22Rv1 (cell line): Measurements from ENCODE around the gene LRIF1.

Experiments used
- ZFX ChIP-seq: fragments of 450-650 bp; IDR thresholded peaks from 2 replicates; pipeline ENCODE4 v1.6.1; 2017; ENCODE audit warnings: antibody characterized with exemption, borderline replicate concordance
- TF ChIP-seq, protein P1 (sequence below): fragments of 450-650 bp; IDR thresholded peaks from 2 replicates; pipeline ENCODE4 v1.5.1; 2017; ENCODE audit warnings: mild to moderate bottlenecking

DNA sequence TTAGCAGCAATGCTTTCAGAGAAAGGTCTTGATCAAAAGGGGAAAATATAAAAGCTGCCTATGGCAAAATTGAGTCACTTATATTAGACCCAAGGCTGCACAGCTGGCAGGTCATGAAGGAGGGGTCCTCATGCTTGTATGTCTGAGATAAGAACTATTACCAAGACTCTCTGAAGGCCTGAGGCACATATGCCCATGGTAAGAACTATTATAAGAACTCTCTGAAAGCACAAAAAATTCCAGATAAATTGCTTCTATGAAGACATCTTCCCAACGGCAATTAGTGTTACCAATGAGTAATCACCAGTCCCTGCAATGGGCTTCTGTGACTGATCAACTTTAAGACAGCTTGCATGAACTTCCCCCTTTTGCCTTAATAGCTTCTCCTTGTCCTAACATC is 42.8 kb upstream of the LRIF1 start:
- TF ChIP-seq, protein P1, sequence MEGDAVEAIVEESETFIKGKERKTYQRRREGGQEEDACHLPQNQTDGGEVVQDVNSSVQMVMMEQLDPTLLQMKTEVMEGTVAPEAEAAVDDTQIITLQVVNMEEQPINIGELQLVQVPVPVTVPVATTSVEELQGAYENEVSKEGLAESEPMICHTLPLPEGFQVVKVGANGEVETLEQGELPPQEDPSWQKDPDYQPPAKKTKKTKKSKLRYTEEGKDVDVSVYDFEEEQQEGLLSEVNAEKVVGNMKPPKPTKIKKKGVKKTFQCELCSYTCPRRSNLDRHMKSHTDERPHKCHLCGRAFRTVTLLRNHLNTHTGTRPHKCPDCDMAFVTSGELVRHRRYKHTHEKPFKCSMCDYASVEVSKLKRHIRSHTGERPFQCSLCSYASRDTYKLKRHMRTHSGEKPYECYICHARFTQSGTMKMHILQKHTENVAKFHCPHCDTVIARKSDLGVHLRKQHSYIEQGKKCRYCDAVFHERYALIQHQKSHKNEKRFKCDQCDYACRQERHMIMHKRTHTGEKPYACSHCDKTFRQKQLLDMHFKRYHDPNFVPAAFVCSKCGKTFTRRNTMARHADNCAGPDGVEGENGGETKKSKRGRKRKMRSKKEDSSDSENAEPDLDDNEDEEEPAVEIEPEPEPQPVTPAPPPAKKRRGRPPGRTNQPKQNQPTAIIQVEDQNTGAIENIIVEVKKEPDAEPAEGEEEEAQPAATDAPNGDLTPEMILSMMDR = no peak
- no peak for TF ChIP-seq ZFX
